M059J (cell line): ENCODE results near the gene FAM241B. TPM values are rescaled to one million over a fixed set of nuclear protein-coding genes. Genes with fewer than 3 reads are reported as not detected.

Experiments
- DNase-seq: peaks from one replicate; pipeline ENCODE4 v3.0.0-alpha.2; 2012; ENCODE audit warnings: low read depth
- total RNA-seq: library from RNA; depleted of rRNA; stranded (reverse); fragments of >200 nt; shearing (Covaris generic); gene quantifications from 2 replicates; pipeline ENCODE4 v1.2.3, GENCODE V29; 2014

The FAM241B gene
- total RNA-seq, 1 experiment from 2014 or later: 2.8 TPM

DNA sequence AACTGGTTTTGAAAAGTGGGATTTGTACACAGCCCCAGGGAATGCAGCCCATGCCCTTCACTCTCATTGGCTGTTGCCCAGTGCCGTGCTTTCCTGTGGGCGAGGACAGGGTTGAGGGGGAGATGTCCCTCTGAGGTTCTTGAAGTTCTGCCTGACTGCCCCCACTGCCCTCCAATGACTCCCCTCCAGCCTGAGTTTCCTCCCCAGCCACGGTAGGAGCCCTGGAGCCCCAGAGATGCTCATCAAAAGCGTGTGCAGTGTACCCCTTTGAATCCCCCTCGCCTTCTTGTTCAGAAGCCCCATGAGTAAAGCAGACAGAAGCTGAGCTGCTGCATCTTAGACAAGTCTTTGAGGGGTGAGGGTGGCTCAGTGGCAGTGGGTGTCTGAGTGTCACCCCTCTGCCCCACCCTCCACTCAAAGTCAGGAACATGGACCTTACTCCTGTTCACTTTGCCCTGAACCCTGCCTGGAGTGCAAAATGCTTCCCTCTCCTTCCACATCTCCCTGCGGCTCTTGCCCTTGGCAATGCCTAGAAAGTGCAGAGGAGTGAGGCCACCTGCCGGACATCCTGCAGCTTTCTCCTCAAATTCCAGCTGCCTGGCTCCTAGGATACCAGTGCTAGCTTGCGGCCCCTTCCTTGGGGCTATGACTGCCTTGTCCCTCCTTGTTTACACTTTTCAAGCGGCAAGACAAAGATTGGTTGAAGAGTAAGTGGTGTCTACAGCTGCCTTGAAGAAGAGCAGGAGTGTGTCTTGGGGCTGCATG, 19.9 kb downstream of the FAM241B start:
- peak; percentile 18 for DNase-seq

DNA sequence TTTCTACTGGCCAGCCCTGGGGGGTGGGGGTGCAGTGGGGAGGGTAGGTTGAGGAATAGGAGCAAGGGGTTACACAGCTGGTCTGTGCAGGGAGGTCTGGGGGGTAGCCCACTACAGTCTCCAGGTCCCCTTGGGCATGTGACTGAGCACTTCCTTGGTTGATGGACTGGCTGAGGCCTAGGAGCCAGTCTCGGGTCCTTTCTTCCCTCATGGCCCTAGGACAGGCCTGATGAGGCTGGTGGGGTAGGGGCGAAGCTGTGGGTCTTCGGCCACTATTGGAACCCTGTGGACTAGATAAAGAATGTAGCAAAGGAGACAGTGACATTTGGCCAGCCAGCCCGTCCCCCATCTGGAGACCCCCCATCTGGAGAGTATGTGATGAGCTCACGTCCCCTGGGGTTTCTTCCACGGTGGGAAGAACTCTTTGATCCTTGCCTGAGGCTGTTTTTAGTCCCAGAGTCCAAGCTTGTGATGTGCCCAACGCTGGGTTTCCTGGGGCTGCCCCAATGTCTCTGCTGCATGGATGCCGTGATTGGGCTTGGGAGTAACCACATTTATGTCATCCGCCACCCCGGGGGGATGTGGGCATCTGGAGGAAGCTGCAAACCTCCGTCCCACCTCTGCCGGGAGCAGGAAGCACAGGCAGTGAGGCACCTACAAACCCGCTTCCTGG, 20.7 kb downstream of the FAM241B start:
- no peak for DNase-seq

DNA sequence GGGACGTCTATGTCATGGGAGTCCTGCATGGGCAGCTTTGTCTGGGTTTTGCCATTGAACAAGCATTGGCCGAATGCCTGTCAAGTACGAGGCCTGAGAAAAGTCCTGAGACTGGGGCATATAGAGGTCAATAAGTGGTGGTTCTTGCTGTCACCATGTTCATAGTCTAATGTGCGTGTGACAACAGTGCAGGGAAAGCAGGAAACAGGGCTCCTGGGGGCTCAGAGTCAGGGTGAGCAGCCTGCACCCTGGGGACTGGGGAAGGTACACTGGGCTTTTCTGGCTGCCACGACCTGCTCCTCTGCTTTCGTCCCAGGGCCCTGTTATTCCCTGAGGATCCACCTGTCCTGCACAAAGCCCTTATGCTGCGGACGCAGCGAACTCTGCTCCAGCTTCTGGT, 21.3 kb downstream of the FAM241B start:
- DNase-seq: no peak

DNA sequence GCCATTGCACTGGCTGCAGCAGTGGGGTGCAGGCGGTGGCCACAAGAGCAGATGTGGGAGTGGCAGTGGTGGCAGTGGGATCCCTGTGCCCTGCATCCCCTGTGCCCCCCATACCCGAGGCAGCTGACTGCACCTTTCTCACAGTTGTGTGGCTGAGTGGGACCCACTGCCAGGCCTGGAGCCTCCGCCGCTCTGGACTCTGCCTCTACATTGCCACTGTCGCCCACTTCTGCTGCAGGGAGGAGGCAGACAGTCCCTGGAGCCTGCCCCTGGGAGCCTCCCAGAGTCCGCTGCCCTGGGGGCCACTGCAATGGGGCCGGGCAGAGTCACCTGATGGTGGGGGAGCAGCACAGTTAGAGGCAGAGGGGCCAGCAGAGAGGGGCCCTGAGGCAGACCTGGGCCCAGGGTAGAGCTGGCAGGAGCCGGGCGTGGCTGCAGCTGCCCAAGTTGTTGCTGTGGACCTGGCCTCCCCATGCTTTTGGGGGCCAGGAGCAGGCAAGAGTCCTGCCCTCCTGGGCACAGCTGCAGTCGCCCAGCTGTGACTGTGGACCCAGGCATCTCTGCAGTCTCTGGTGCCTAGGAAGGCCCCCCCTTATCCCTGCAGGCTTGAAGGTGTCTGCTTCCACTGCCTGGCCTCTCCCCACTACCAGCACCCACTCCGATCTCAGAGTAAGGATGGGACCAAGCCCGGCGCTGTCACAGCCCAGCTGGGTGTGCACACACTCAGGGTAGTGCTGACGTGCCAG, 22.2 kb downstream of the FAM241B start:
- DNase-seq: no peak

DNA sequence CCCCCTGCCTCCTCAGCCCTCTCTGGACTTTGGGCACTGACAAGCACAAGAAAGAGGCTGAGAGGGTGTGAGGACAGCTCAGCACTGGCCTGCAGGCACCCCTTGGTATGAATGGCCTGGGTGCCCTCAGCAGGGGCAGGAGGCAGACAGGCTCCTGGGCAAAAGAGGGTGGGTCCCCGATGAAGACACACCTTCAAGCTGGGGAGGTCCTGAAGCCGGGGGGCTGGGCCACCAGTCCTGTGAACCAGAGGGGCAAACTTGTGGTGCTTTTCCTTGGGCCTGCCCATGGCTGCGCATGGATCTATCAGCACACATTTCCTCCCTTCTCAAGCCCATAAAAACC, 22.8 kb downstream of the FAM241B start:
- DNase-seq: no peak

DNA sequence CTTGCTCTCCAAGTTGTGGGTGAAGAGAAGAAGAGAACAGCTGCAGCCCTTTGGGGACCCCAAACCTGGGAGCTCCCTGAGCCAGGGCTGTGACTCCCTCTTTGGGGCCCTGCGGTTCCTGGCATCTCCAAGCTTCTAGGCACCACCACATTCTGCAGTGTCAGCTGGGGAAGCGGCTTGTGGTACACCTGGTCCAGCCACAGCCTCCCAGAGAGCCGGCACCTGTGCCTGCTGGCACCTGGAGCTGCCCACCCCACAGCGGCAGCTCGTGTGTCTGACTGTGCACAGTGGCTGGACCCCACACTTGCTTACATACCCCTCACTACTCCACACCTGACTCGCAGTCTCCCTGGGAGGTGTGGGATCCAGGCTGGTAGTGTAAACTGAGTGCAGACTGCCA, 23.5 kb downstream of the FAM241B start:
- DNase-seq: no peak

DNA sequence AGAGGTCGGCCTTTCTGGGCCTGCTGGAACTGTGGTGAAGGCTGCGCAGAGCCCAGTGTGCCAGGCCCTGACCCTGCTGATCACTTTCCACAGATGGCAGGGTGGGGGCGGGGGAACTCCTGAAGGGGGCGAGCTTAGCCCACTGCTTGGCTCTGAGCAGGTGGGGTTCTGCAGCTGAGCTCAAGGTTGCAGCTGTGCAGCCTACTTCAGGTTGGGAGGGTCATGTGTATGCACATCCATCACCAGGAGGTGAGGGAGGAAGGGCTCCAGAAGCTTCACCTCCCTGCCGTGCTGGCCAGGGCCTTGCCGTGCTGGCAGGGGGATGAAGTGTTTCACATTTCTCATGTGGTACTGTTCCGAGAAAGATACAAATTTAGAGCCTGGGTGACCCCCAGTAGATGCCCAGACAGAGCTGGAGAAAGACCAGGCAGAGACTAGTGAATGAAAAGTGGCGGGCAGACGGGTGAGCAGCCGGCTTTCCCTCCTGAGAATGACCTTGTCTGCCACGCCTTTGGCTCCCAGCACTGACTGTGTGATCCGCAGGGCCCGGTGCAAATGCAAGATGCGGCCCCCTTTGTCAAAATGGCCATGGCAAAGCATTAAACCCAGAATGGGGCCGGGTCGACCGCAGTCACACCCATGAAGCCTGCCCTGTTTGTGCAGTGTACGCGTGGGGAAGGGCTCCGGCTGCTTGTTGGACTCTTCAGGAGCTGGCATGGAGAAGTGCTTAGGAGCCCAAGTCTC, 25.2 kb downstream of the FAM241B start:
- DNase-seq: no peak

DNA sequence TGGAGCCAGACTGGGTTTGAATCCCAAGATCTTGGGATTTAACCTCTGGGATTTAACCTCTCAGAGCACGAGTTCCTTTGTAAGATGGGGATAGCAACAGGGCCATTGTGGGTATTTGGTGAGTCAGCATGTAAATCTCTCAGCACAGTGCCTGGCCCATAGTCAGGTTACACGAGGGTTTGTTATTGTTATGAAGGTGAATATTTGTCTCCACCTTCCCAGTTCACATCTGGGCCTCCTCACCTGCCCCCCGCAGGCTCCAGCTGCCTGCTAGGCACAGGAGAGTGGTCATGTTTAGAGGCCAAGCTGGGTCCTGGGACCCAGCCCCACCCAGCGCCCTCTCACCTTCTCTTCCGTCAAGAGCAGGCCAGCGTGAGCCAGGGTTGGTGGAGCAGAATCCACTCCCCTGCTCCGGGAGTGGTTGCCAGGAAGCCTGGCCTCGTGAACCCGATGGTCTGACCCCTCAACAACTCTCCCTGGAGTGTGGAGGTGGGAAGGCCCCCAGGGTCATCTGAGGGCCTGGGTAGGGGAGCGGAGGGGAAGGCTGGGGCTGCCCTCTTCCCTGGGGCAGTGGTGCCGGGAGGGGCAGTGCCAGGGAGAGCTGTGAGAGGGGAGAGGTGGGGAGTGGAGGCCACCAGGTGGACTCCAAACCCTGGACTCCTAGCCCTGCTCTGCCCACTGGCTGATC, 26.0 kb downstream of the FAM241B start:
- no peak for DNase-seq

DNA sequence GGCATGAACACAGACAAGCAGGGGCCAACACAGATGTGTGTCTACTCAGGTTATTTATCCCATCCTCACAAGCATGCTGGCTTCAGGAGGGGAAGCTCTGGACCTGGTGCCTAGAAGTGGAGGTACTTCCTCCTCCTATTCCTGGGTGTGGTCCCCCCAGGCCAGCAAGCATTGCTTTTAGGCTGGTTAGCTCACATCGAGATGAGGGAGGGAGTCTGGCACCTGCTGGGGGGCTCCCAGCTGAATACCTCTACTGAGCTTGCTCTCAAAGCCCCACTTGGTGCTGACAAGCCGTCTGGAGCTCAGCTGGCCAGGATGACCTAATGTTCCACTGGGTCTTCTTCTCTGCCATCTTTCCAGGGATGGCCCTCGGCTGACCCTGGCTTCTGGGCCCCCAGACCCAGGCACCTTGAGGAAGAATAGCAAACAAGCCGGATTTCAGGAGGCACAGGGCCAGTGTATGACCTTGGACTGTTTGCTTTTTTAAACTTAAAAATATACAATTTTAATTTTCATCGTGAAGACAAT, 26.8 kb downstream of the FAM241B start:
- no peak for DNase-seq

DNA sequence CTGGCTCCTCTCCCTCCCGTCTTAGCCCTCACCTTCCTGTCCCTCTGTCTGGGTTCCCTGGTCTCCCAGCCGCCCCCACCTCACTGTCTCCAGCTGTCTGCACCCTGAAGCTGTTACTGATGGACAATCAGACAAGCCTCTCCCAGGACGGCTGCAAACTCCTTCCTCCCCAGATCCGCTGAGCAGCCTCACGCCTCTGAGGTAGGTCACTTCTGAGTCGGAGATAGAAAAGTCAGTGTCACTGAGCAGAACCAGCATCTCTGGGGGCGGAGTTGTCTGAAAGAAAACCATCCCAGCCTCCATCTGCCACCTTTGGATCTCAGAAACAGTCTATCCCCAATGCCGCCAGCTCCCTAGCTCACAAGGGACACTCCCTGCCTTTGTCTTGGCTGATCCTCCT, 27.4 kb downstream of the FAM241B start:
- no peak for DNase-seq

DNA sequence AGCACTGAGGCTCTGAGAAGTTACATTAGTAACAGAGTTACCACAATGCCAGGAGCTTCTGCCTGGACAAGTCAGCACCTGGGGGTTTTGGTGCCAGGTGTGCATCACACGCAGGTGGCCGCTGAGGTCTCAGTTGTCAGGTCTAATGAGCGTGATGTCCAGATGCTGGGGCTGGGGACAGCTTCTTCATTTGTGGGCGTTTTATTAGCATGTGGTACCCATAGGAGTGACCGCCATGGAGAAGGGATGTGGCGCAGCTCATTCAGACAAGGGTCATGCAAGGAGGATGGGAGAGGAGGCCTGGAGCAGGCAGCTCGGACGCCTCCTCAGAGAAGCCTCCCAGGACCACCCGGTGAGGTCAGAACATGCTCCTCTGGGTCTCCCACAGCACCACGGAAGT, 27.8 kb downstream of the FAM241B start:
- DNase-seq: no peak

DNA sequence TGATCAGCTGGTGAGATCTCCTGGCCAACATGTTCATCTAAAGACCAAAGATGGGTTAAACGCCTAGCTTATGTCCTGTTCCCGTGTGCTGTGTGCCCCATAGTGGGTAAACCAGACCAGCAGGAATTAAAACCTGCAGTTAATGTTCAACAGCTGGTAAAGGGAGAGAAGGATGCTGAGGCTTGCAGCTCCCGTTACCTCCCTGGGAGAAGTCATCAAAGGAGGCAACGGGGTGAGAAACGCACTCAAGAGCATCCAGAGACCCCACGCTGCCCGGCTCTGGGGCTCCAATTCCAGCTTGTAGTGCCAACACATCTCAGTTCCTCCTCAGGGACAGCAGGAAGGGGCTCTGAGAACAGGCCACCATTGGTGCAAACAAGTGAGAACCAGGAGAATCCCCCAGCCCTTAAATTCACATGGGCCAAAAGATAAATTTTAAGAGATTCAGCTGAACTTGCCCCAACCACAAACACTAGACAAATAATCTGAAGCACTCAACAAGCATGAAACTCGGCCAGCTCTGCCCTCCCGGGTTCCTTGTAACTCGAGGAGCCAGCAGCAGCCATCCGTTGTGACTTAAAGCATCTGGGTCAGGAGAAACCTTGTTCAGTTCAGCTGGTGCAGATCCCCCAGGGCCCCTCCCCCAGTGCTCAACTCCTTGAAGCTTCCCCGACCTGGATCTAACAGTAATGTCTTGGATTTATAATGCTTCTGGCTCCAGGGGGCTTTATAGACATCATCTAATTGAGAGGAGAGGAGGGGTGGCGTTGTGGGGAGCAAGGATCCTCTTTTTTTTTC, 29.4 kb downstream of the FAM241B start:
- no peak for DNase-seq

DNA sequence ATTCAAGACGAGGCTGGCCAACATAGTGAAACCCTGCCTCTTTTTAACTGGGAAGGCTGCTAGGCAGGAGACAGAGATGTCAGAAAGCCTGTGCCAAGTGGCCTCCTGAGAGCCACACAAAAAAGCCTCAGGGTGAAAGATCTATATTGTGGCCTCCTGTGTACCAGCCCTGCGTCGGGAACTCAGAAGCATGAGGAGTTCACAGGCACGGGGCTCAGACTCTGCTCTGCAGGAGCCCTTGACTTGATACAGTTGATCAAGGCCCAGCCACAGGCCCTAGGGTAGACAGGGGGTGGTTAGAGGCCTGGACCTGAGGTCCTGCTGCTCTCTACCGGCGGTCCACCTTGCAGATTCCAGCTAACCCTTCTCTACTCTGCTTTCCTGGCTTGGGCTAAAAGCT, 30.2 kb downstream of the FAM241B start:
- no peak for DNase-seq

DNA sequence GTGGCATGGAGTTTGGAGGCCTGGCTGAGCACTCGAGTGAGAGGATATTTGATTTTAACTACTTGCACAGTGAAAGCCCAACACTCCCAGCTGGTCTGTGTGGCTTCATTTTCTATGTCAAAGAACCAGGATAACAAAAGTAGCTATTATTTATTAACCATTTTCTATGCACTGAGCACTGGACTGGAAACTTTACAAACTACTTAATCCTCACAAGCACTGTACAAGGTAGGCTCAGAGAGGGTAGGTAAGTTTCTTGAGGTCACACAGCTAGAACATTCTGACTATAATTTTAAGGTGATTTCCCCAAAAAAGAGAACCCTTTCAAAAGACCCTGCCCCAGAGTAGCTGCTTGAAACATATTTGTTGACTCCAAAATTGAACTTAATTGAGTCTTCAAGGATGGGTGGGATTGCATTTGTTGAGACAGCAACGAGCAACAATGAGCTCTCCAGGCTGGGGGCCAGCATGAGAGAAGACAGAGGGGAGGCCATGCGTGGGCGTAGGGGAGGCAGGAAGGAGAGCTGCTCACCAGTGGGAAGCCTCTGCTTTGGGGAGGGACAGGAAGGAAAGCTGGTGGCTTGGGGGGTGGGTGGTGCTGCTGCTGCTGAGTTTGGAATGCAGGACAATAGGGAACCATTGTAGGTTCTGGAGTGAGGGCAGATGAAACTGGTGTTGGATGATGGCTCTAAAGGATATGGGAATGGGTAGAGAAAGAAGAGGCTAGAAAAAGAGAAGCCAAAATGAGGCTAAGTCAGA, 31.5 kb downstream of the FAM241B start:
- DNase-seq: no peak

DNA sequence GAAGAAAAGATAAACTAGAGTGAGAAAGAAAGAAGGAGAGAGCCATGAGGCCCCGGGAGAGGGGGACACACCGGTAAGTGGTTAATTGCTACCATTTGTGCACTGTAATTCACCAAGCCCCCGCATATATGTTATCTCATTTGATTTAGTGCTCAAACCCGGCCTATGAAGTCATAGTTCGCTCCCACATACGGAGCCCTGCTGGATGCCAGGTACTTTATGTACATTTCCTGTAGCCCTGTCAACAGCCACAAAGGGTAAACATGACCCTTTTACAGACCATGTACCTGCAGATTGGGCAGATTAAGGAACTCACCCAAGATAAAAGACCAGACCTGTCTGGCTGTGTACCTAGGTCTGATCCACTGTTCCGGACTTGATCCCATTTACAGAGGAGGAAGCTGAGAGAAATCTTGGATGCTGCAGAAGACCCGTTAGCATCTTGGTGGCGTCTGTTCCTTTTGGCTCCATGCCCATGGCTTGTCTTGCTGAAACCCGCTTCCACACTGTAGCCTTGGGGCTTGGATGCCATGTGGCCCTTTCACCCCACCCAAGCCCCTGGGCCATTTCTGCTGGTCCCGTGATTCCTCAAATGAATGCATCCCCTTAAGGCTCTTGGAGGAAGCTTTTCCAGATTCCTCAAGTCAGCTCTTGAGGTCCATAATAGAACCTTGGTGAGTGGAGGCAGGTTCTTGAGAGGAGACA, 32.3 kb downstream of the FAM241B start:
- DNase-seq: no peak

DNA sequence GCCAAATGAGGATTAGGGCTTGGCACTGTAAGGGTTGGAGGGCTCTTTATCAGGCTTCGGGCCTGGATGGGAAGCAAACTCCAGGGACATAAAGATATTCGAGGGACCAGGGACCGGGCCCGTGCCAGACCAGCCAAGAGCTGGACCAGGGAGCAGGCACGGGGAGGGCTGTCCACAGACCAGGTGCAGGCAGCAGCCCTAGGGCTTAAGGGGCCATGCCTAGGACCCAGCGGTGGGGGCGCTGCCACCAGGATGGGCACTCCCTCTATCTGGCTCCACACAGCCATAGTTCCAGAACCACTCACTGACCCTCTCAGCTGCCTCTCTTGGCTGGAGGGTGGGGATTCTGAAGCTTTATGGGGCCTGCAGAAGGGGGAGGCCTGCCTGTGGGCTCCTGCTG, 32.9 kb downstream of the FAM241B start:
- DNase-seq: no peak

DNA sequence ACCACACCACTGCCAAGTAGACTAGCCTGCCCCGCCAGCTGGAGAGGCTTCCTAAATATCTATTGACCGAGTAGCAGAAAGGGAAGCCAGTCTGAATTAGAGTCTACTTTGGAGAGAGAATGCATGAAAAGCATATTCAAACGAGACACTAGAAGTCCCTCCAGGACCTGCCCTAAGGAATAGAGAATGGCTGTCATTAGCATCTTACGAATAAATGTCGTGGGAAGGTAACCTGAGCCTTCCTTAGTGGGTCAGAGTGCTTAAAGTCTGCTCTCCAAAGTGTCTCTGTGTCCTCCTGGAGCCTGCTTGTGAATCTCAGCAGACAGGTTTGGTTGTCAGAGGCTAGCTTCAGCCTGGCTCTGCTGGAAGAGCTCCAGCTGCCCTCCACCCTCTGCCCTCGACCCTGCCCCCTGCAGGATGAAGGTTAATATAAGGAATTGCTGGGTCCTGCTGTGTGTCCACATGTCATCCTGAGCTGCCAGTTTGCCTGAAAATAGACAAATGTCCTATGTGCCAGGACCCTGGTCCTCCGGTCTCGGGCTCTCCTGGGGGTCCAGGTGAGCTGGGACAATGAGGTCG, 33.4 kb downstream of the FAM241B start:
- DNase-seq: no peak

DNA sequence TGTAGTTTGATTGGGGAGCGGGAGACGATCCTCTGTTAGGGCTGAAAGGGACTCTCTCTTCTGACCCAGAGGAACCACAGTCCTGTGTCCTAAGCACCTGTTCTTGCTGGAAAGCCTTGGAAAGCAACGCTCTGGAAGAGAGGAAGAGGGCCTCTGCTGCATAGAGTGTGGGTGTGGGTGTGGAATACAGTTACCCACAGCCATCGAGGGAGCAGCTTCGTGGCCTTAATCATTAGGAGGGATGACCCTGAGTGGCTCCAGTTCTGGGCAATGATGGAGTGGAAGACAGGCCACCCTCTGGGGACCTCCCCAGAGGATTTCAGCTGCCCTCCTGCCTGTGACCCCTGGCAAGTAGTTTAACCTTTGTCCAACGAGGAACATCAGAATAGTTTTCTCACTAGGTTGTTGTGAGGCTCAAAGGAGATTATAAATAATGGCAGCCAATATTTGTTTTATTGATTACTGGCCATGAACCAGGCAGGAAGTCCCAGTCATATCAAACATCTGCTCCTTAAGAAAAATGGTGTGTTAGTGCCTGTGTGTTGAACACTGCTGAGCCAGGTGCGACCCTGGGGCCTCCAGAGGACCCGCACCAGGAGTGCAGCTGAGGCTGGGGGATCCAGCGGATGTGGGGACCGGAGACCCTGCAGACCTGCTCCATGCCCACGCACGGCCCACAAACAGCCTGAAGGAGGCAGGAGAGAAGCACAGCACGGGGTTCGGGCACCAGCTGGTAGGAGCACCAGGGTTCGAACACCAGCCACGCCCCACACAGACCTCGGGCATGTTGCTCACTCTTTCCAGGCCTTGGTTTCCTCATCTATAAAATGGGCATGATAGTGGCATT, 35.6 kb downstream of the FAM241B start:
- no peak for DNase-seq
